COR-L47 (cell line): ENCODE measurements around the gene SPATA6.
"Not testable (repeated sequence)": the region's sequence is repeated elsewhere in the genome, so short reads cannot be mapped to it uniquely, and the experiment has no call there.

Experiments used
- DNase-seq: peaks from one replicate; lab custom pipeline; 2025; lab: John Stamatoyannopoulos, UW

Gene SPATA6

DNA sequence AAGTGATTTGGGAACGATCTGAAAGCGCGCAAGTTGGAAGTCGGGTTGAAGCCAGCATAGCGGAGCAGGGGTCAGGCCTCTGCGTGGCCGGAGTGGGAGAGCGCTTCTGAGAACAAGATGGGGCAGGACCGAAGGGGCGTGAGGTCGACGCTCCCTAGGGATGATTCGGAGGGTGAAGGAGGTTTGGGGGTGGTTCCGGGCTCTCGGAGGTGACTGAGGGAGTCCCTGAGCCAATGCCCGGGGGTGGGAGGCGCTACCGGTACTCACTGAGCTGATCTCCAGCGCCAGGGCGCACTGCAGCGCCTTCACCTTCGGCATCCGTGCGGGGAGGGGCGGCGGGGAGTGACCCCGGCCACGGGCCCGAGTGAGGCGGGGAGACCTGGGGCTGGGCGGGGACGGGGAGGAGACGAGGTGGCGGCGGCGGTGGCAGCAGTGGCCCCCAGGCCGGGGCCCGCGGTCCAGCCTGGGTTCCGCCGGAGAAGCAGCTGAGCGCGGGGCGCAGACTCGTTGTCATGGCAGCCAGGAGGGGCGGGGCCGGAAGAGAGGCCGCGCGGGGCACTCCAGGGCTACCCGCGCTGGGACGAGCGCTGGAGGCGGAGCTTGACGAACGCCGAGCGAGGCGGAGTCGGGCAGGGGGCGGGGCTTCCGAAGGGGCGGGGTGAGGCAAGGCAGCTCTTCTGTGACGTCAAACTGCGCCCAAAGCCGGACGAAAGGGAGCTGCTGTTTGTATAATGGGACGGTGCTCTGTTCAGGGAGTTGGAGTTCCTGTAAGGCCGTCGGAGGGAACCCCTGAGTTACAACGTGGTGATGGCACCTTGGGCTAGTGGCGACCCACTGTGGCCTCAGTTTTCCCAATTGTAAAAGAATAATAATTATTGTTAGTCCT is at the start of gene SPATA6:
Gene SPATA6, minus strand, starts transcription at position 514 of the 886 bp plus-strand sequence. Its CDS starts 196 bp downstream, at position 318.
- peak; percentile 93 for DNase-seq

DNA sequence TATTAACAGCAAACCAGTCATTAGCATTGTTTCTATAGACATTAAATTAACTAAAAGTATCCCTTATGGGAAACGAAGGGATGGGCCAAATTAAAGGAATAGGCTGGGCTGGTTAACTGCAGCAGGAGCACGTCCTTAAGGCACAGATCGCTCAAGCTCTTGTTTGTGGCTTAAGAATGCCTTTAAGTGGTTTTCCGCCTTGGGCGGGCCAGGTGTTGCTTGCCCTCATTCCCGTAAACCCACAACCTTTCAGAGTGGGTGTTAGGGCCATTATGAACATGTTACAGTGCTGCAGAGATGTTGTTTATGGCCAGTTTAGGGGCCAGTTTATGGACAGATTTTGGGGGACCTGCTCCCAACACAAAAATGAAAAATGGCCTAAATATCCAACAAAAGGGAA is 47.9 kb upstream of the SPATA6 start:
- not testable (repeated sequence) for DNase-seq

DNA sequence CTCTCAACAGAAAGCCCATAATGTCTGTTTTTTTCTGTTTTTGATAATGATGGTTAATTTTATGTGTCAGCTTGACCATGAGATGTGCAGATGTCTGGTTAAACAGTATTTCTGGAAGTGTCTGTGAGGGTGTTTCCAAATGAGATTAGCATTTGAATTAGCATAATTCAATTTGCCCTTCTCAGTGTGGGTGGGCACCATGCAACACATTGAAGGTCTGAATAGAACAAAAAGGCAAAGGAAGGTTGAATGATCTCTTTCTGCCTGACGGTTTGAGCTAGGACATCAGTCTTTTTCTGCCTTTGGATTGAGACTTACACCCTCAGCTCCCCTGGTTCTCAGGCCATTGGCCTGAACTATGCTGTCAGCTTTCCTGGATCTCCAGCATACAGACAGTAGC is 34.9 kb upstream of the SPATA6 start:
- no peak for DNase-seq

DNA sequence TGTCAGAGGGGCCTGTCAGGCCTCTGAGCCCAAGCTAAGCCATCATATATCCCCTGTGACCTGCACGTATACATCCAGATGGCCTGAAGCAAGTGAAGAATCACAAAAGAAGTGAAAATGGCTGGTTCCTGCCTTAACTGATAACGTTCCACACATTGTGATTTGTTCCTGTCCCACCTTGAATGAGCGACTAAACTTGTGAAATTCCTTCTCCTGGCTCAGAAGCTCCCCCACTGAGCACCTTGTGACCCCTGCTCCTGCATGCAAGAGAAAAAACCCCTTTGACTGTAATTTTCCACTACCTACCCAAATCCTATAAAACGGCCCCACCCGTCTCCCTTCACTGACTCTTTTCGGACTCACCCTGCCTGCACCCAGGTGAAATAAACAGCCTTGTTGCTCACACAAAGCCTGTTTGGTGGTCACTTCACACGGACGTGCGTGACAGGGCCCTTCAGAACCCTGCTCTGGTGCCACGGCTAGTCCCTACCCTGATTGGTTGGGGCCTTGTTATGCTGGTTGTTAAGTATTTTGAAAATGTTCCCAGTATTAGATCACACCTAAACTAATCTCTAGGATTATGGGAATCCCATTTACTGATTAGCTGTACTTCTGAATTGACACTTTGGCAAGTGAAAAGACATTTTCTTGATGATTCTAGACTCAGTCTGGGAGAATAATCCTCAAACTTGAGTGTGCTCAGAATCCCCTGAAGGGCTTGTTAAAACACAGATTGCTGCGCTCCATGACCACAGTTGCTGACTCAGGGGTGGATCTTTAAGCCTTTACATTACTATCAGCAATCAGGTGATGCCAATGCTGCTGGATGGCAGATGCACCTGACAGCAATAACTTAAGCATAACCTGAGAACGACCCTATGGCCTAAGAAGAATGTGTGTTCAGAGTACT is 28.8 kb upstream of the SPATA6 start:
- no peak for DNase-seq

DNA sequence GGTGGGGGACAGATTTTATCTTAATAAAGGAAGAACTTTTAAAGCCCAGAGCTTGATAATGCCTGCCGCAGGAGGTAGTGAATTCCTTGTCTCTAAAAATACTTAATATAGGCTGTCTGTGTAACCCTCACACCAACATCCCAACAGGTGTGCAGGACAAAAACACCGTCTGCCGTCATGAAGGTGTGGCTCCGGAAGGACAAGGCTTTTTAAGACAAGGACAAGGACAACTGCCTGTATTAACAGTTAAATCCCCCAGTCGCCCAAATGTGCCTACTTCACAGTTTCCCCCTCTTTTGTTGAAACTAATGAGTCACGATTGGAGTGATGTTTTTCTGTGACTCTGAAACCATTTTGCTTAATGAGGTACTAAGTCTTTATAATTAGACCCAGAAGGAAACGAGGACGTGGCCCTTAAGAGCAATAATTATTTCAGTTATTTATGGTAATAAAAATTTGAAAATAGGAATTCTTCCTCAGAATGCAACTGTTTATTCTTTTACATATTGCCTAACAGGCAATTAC is 27.3 kb upstream of the SPATA6 start:
- DNase-seq, result no peak

DNA sequence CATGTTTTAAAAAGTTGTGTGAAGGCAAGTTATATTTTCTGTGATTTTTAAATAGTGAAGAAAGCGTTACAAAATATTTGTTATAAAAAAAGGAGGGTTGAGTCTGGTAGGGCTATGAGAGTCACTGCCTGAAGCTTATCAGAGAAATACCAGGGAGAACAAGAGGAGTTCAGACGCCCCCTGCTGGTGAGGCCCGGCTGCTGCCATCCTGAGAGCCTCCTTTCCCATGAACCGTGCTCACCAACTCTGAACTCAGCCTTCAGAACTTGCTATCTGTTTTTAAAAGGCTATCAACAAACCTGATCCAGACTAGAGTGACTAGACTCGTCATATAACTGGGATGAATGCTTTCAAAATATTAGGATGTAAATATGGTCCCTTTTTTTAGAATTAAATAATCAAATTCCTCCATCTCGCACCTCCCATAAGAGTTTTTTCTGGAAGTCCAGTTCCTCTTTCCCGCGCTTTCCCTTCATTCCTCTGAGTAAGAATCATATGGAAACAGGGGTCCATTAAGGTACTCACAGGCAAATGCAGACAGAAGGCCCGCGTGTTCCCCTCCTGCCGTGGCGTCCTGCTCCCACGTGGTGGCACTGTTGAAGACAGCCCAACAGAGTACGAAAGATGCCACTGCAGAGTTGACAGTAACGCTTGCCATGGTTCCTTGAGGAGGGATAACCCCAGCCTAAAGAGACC is 26.2 kb upstream of the SPATA6 start:
- peak; percentile 65 for DNase-seq

DNA sequence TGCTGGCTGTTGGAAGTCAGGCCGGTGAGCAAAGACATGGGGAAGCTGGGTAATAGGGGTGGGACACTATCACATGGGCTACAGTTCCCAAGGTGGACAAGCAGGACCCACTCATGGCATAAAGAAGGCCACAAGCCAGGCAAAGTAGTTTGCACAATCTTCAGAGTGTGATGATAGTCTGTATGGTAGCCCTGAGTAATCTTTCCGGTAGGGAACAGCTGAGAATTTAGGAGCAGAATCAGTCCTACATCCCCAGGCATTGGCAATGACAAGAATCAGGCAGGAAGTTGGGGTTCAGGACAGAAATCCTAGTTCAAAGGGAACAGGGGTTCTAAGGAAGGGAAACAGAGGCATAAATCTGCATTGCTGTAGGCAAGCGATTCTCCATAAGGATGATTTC is 23.9 kb upstream of the SPATA6 start:
- DNase-seq, result no peak

DNA sequence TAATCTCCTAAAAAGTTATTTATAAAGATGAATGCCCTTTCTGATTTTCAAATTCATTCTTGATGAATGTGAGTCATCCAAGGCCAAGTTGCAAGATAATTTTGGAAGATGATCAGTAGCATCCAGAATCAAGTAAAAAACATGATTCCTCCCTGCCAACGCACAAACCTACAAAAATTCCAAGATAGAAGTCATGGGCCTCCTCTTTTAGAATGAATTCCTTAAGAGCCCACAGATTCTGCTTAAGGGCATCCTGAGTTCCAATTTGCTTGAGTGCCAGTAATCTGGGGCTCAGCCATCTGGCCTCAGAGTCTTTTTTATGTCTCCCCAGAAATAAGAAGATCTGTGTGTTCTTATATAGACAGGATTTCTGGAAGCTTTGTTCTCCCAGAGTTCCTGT is 23.2 kb upstream of the SPATA6 start:
- no peak for DNase-seq

DNA sequence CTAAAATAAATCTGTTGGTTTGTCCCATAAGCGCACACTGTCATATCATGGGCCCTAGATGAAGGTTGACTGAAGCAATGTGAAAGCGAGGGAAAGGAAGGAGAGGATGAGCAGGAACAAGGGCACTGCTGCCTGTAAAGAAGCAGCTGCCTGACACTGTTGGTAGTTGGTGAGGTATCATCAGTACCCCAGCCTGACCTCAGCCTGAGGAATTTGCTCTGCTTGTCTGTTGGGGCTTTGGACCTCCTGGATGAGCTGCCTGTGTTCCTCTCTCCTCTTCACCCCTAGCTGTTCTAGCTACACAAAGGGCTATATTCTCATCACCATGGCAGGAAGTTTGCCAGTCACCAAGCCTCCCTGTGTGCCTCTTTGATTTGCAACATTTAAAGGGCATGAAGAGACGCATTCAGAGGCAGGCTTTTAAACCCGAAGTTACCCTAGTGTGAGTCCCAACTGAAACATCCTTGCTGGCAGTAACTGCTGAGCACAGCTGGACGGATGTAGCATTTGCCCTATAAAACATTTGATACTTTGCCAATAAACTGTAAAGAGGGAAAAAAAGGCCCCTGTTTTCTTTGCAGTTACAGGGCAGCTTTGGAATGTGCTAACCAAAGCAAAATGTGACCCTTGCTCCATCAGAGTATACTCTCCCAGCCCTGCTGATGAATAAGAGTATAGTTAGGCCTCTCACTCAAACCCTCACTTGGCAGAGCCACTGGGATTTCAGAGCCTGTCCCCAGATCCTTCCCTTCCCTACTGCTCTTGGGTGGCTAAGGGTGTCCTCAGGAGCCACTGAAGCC is 22.2 kb upstream of the SPATA6 start:
- DNase-seq, result no peak

DNA sequence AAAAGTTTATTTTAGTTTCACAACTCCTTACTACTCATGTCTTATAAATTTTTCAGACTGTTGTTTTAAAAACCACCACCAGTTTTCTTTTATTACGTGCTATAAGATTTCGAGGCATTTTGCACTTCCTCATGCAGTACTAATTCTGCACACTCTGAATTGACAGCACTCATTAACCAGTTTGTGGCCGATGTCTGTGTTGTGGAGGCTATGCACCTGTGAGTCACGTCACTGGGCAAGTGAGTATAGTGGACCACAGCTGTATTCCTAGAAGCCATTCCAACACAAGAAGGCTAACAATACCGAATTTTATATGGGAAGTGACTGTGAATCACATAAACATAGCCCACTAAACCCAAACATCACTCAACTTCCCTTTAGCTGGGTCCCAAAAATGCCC is 21.0 kb upstream of the SPATA6 start:
- no peak for DNase-seq

DNA sequence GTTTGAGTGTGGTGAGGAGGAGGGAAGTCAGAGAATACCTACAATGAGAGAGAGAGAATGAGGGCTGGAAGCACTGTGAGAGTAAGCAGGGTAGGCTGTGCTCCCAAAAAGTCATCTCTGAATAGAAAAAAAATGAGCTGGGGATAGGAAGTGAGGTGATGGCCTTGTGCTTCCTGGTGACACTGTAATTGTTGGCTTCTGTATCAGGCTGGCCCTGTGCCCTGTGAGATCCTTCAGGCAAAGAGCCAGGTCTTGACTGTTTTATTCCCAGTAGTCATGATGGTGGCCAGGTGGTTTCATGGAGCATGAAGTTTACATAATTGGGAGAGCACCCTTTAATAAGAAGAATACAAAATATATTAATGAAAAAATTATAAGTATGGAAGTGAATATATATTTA is 20.4 kb upstream of the SPATA6 start:
- DNase-seq, result no peak

DNA sequence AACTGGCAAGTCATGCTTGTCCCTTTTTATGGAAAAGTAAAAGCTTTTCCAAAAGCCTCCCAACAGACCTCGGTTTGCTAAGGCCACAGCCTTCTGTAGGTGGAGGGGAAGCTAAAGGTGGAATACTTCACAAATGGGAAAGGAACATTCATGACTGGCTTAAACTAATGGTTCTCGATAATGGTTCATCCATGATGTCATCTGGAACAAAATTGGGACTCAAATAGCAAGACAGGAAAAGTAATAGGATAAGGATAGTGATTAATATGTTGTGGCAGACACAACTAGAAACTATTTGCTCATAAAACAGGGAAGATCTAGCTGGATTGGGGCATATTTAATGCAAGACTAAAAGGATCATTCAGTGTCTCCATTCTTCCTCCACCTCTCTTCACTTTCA is 16.7 kb upstream of the SPATA6 start:
- no peak for DNase-seq

DNA sequence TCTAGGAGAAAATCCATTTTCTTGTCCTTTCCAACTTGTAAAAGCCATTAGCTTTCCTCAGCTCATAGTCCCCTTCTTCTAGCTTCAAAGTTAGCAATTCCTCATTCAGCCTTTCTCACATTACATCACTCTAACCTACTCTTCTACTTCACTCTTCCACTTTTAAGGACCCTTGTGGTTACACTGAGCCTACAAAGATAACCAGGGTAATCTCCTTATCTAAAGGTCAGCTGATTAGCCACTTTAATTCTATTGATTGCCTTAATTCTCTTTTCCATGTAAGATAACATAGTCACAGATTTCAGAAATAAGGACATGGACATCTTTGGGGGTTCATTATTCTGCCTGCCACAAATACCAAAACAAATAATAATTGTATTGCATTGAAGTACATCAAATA is 8.5 kb upstream of the SPATA6 start:
- no peak for DNase-seq

DNA sequence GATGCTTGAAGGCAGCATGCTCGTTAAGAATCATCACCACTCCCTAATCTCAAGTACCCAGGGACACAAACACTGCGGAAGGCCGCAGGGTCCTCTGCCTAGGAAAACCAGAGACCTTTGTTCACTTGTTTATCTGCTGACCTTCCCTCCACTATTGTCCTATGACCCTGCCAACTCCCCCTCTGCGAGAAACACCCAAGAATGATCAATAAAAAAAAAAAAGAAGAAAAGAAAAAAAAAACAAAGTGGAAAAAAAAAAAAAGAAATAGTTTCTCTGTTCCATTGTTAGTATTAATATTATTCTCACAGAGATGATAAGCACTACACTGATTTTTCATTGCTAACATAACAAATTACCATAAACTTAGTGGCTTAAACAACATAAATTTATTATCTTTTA is 8.0 kb upstream of the SPATA6 start:
- DNase-seq, result not testable (repeated sequence)

DNA sequence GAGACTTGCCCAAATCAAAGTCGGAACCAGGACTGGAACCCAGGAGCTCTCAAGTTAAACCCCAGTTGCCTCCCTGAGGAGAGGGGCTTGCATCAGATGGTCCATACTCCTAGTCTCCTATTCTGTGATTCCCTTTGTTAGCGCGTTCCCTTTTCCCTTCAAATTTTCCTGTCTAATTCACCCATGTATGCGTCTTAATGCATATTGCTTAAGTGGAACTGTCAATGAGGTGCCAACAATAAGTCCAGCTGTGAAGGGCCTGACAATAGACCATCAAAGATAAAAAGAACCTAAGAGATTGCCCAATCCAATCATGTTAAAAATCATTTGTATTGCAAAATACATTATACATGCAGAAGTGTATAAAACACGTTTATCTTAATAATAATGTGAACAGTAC is 634 bp upstream of the SPATA6 start:
- peak; percentile 11 for DNase-seq

DNA sequence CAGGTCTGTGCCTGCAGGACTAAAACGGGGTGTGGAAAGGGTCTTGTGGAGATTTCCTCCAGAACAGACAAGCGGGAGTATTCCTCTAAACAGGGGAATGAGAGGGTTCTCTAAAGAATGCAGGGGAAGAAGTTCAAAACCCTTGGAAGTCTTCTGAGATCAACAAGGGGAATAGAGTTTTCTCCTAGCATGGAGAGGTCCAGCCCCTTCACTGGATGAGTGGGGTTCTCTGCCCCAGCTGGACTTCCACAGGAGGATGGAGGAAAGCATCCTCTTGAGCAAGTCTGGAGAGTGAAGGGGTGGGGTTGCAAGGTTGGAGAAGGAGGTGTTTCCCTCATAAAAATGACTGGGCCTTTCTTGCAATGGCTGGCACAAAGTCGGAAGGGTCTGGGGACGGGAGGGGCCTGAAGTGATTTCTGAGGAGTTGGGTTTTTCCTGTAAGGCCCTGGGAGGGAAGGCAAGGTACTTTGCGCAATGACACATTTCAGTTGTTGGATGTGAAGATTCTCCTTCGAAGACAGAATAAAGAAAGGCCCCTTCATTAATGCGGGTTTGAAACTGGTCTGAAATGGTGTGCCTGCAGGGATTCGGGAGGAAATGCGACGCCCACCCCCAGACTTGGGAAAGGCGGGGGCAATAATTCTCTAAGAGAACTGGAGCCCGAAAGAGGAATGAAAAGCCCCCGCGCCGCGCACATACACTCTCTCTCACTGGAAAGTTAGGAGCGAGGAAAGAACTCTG is 884 bp downstream of the SPATA6 start:
- DNase-seq, result no peak

DNA sequence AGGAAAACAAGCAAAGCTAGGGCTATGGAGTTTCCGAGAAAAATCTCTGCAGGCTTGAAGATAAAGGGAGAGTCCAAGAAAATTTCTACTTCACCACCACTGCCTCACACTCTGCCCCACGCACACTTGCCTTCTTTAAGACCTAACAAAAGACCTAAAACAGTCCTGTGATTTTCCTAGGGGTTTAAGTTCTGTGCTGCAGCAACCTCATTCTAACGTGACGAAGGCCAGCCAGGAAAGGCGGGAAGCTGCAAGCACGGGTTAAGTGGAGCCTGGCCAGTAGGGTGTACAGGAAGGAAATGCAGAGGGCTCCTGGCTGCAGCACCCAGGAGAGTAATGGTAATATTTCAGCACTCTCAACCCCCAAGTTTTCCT is 1.5 kb downstream of the SPATA6 start:
- DNase-seq, result no peak

DNA sequence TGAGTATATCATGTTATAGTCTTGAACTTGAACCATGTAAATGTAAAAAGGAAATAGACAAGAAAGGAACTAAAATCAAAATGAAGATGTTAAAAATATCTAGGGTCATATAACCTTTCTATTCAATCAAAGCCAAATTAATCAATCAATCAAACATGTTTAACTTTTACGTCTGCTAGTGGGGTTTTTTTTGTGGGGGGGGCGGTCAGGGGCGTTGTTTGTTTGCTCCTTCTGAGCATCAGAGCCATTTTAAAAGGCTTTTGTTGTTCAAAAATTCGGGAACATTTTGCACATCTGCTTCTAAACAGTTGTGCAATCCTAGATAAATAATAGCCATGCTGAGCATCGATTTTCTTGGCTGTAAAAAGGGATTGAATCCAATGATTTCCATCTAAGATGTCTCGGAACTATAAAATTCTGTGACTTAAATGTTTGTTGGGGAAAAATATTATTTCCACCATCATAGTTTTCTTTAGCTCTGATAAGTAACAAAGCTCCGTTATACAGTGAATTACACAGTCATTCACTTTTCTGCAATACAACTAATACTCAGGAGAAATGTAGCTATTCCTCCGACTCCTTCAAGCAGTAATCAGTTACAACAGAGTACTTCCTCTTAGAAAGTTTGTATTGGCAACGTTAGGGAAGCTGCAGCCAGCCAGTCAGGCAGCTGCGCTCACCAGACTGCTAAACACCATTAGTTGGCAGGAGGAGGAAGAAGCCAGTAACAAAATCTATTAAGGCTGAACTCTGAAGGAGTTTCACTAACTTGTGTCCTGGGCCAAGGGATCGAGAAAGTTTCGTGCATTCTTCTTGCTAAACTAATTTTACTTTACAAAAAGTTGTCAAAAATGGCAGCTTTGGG is 2.2 kb downstream of the SPATA6 start:
- no peak for DNase-seq

DNA sequence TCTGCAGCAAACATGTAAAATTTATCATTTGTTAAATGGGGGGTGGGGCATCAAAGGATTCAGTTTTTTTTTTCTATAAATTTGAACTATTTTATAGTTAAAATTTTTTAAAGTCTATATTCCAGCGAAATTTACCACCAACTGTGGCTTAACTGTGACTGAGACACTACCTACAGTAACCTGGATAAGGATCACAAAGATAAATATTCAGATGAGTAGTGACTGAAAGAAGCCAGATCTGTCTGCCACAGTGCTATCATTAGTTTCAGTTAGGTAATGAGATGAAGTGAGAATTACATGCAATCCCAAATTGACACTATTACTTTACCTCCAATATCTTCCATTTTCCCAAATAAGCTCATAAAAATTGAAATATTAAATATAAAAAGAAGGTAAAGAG is 5.4 kb downstream of the SPATA6 start:
- DNase-seq, result no peak
